Measurements from ENCODE around the gene PLEKHM2.

The PLEKHM2 gene

DNA sequence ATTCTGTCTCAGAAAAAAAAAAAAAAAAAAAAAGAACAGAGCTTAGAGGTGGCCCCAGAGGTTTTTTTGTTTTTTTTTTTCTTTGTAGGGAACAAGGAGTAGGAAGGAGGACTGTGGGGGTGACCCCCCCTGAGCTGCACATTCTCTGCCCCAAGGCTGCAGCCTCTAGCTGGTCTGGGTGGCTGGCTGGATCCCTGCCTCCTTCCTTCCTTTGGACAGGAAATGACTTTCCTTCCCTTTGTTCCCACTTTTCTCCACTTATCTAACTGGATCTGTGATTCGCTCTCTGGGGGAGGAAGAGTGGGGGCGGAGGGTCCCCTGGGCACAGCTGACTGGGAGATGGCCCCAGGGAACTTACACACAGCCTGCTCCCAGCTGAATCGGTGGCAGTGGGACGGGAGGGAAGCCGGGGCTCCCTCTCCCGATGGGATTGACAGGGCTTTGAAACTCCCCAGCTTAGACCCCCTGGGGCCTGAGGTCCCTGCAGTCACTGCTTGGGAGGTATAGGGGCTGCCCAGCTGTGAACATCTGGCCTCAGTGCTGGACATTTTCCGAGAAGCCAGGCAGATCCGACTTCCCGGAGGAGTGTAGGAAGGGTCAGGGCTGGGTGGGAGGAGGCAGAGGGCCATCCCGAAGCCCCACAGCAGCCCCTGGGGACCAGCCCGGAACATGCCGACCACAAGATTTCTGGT lies 76.5 kb downstream of the PLEKHM2 start:
- DNase-seq (ENCODE audit: low read depth): peak; percentile 31

DNA sequence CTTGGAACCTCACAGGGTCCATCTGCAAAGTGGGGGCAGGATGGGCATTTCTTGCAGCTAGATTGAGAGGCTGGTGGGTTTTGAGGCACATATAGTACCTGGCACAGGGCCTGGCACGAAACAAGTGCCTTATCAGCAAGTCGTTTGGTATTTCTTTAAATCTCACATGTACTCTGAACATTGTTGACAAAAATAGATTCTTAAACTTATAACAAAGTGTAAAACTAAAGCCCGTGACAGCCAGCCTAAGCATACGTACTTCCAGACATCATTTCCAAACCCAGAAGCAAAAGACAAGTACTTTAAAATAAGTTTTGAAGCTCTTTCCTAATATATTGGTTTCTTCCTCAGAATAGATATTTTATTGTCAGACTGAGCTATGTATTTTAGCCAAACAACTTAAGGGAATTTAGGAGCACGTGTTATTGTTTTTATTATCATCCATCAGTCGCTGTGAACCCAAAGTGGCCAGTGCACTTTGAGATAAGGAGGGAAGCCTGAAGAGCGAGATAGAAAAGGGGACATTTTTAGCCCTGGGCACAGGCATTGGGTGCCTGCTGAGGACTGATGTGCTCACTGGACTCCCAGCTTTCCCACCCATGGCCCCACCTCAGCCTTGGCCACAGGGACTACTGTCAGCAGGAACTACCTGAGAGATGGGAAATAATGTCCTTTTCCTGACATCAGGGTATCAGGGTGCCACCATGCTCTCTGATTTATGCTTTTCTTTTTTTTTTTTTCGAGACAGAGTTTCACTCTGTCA lies 77.4 kb downstream of the PLEKHM2 start:
- no peak for DNase-seq (ENCODE audit: low read depth)

DNA sequence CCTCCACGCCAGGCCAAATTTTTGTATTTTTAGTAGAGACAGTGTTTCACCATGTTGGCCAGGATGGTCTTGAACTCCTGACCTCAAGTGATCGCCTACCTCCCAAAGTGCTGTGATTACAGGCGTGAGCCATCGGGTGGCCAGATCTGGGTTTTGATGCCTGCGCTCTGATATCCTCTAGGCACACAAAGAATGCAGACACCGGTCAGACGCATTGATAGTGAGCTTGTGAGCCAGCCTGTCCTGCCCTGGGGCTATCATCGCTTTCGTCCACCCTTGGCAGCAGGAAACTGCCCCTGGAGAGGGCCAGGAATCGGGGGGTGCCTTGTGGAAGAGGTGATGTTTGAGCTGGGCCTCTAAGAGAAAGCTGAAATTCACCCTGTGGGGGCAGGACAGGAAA lies 78.4 kb downstream of the PLEKHM2 start:
- DNase-seq (ENCODE audit: low read depth): no peak

DNA sequence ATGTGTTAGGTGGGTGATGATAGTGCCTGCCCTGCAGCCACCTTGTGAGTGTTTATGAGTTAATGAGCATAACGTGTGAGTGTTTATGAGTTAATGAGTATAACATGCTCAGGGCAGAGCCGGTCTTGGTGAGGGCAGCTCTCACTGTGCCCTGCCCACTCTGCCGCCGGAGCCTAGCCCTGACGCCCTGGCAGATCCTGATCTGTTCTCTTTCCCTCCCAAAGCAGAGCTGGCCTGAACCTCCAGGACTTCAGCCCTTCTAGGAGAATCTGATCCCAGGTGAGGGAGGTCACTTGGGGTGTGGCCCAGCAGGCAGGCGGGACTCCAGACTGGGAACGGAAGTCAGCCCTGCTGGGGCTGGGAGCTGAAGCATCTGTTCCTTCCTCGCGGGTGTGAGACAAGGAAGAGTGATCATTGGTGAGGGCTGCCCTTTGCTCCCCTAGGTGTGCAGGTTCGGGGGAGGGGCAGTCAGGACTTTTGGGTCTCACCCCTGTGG lies 80.2 kb downstream of the PLEKHM2 start:
- no peak for DNase-seq (ENCODE audit: low read depth)

DNA sequence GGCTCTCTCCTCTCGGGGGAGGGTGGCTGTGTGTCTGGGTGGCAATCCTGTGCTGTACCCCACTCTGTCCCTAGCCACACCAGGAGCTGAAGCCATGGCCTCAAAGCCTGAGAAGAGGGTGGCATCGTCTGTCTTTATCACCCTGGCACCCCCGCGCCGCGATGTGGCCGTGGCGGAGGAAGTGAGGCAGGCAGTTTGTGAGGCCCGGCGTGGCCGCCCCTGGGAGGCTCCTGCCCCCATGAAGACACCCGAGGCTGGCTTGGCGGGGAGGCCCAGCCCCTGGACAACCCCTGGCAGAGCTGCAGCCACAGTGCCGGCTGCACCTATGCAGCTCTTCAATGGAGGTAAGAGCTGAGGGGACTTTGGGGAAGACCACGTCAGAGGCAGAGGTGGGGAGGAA lies 80.8 kb downstream of the PLEKHM2 start:
- no peak for DNase-seq (ENCODE audit: low read depth)

DNA sequence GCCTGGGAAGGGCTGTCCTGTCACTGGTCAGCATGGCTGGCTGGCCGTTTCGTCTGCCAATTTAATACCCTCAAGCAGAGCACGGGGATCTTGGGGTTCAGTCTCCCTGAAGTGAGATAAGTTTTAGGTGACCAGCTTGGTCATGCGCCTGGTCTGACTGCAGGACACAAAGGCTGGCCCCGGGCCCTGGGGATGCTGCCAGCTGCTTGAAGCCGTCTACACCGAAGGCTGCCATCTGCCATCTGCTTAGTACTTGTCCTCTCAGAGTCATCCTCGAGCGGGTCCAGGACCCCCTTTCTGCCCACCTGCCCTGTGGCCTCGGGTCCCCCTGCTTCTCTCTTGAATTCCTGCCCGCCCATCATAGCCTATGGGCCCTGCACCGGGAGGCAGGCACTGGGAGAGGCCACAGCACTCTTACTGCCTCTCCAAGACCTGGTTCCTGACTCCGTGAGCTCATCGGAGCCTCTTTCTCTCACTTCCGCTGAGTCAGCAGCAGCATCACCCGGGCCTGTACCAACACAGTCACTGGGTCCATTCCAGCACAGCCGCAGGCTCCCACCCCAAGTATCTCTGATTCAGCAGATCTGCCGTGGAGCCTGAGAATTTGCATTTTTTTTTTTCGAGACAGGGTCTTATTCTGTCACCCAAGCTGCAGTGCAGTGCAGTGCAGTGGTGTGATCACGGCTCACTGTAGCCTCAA lies 81.5 kb downstream of the PLEKHM2 start:
- DNase-seq (ENCODE audit: low read depth): peak; percentile 28

DNA sequence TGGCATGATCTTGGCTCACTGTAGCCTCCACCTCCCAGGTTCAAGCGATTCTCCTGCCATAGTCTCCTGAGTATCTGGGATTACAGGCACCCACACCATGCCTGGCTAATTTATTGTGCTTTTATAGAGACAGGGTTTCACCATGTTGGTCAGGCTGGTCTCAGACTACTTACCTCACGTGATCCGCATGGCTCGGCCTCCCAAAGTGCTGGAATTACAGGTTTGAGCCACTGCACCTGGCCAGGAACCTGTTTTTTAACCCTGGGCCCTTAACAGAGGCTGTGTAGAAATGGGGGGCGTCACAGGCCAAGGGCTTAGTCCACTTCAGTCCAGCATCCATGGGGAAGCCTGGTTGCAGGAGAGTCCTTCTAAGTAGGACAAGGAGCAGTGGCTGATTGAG lies 83.8 kb downstream of the PLEKHM2 start:
- DNase-seq (ENCODE audit: low read depth): no peak

DNA sequence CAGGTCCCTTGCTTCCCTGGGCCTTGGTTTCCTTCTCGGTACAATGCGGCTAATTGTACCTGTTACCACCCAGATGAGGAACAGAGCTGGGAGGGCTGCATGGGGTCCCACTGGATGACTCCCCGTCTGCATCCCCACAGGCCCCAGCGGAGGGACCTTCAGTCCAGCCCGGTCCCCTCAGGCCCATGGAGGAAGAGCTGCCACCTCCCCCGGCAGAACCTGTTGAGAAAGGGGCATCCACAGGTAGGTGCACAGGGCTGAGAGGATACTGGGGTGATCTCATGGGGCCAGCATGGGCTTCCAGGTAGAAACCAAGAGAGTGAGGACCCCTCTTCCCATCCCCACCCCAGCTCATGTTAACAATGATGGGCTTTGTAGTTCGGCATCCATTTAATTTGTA lies 84.3 kb downstream of the PLEKHM2 start:
- no peak for DNase-seq (ENCODE audit: low read depth)

DNA sequence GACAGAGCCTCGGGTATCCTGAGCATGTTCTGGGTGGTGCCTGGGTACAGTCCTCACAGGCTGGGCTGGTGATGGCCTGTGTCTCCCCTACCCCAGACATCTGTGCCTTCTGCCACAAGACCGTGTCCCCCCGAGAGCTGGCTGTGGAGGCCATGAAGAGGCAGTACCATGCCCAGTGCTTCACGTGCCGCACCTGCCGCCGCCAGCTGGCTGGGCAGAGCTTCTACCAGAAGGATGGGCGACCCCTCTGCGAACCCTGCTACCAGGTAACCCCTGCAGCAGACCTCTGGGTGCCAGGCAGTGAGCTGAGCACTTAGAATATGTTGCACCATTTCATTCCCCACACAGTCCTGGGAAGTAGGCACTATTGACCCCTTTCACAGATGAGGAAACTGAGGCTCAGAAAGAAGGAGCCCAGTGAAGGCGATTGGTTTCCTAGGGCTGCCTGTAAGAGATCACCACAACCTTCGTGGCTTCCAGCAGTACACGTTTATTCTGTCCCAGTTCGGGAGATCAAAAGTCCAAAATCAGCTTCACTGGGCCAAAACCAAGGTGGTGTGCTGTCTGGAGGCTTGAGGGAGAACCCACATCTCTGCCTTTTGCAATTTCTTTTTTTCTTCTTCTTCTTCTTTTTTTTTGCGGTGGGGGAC lies 86.3 kb downstream of the PLEKHM2 start:
- DNase-seq (ENCODE audit: low read depth): no peak

DNA sequence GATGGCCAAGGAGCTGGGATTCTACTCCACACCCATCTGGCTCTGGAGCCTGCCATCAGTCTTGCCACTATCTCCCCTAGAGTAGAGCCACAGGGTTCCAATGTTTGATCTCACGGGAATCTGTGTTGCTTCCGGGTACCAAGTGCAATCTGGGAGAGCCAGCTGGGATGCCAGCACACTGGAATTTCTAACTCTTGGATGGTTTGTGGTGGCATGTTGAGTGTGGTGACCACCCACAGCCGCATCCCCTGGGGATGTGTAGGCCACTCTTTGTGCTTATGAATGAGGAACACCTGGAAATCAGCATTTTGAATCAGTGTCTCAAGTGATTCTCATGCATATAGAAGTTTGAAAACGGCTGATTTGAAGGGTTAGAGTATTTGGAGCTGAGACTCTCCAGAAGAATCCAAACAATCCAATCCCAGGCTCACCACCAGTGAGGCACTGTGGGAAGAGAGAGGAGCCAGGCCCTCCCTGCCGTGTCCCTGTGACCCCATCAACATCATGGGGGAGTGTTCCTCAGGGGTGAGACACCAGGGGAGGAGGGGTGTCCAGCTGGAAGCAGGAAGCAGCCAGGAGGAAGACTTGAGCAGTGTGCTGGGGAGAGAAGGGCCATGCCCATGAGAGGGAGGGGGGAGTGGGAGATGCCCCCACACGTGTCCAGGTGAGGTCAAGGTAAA lies 87.9 kb downstream of the PLEKHM2 start:
- no peak for DNase-seq (ENCODE audit: low read depth)

DNA sequence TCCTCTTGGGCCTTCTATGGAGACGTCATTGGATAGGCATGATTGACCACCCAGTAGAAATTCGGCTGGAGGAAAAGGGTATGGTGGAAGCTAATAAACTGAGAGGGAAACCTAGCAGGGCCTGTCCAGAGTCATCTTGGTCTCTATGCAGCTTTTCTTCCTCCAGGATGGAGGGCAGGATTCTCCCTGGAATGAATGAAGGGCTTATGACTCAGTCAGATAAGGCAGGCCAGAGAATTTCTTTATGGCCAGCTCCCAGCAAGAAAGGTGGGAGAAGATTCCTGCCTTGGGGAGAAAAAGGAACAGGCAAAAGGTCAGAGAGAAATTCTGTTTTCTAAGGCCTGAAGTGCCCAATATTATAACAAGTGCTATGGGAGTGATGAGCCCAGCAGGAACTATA lies 91.6 kb downstream of the PLEKHM2 start:
- DNase-seq (ENCODE audit: low read depth): no peak

DNA sequence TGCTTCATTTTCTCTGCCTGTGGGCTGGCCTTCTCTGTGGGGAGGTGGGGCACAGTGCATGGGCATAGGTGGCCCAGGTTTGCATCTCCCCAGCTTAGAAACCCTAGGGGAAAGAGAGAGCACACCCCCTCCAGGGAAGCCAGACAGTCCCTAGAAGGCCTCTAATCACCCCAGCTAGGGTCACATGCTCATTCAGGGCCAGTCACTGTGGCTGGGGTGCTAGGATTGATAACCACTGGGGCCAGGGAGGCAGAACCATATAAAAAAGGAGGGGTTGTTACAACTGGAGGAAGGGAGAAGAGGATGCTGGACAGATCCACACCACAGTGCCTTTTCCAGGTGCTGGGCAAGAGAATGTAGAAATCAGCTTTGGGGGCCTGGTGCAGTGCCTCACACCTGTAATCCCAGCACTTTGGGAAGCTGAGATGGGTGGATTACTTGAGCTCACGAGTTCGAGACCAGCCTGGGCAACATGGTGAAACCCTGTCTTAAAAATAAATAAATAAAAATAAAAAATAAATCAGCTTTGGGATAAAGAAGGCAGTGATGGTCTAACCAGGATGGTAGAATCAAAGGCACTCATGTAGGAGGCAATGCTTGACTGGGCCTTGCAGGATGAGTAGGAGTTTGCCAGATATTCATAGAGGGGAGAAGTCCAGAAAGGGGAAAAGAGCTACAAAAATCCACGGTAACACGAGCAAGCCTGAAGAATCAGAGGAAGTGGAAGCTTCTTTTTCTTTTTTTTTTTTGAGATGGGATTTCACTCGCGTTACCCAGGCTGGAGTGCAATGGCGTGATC lies 94.0 kb downstream of the PLEKHM2 start:
- no peak for DNase-seq (ENCODE audit: low read depth)

All from stromal cell of bone marrow (primary cell).